ENCODE data around the gene MCTP1.
A peak's percentile ranks its signal among the peaks of the same experiment; 100 is the strongest.

The MCTP1 gene

DNA sequence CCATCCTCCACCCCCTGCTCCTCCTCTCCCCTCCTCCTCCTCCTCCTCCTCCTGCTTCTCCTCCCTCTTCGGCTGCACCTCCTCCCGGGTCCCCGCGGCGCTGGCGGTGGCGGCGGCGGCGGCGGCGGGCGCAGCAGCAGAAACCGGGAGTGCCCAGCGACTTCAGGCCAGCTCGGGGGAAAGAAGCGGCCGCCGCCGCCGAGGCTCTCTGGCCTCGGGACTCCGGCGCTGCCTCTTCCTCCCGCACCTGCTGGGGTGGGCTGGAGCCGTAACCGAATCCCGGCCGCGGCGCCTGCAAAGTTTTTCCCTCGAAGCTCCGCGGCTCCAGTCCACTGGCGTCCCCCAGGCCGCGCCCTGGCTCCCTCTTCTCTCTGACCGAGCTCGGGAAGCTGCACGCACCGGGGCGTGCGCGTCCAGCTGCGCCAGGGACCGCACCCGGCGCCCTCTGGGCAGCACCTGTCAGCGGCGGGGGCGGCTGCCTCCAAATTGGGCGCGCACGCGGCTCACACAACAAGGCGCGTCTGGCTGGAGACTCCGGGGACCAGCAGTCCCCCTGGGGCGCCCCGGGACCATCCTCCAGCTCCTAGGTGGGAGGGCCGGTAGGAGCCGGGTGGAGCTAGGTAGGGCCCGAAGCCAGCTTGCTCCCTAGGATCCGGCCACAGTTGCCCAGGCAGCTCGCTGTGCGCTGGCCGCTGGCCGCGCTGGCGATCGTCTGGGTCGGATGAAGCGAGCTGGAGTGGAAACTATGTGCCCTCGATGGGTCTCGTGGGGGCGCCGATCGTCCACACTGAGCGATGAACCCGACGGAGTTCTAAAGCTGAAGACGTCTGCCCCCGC is at the start of gene MCTP1:
Gene MCTP1, minus strand, starts transcription at position 523 of the 837 bp plus-strand sequence.
- DNase-seq: peak; percentile 9

GRCh38 chr5:95332158-95332557 is 47.3 kb upstream of the MCTP1 start:
- DNase-seq: no peak

DNA sequence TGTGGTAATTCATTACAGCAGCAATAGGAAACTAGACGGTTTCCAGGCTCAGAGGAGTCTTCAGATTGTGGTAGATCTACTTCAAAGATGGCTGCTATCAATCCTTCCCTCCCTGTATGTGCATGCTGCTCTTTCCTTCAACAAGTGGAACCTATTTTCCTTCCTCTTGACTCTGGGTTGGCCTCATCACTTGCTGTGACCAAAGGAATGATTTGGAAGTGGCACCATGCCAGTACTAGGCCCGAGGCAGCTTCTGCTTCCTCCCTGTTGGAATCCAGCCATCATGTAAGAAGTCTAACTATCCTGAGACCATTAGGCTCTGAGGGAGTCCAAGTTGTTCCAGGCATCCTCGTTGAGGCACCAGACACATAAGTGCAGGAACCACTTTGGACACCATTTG is 46.5 kb upstream of the MCTP1 start:
- DNase-seq: no peak

DNA sequence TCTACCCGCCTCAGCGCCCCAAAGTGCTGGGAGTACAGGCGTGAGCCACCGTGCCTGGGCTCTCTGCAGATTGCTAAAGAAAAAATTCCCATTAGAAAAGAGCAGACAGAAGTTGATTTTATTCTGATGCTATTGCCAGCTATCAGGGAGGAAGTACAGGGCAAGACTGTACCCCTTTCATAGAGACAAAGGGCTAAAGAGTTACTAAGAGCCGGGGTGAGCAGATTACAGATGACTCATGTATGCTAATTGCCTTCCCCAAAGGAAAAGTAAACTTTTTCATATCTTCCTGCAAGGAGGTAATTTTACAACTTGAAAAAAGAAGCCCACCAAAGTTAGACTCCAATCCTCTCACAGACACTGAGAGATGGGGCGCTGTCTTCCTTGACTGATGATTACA is 42.3 kb upstream of the MCTP1 start:
- no peak for DNase-seq

GRCh38 chr5:95317687-95318086 is 32.8 kb upstream of the MCTP1 start:
- no peak for DNase-seq

- no peak for DNase-seq
Measured at GRCh38 chr5:95317085-95317484, 32.2 kb upstream of the MCTP1 start.

DNA sequence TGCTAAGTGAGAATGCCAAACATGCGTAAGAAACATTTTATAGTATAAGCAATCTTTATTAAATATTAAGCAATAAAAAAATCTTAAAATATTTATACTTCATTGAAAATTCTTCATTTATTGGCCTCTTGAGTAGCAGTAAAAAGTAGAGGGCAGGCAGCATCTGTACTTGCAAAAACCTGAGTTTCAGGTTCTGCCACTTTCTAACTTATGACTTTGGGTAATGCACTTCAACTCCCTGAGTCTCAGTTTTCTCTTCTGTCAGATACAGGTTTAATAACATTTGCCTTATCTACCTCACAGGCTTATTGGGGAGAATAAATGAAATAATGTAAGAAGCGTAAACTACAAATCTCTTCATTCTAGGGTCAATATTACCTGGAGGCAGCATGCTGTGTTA is 19.8 kb upstream of the MCTP1 start:
- DNase-seq: no peak

DNA sequence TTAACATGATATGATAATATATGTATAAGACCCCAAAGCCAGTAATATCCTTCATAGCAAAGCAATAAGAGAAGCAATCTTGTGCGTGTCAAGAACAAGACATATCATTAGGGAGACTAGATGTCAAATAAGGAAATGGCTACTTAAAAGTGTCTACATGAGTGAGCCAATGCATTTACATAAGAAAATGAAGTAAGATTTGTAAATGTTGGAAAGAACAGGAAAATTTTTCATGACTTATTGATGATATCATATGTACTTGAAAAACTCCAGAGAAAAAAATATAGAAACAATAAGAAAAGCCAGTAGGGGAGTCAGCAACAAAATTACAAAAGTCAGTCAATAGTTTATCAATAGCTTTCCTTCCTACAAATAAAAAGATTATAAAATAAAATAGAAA is 13.8 kb upstream of the MCTP1 start:
- no peak for DNase-seq

DNA sequence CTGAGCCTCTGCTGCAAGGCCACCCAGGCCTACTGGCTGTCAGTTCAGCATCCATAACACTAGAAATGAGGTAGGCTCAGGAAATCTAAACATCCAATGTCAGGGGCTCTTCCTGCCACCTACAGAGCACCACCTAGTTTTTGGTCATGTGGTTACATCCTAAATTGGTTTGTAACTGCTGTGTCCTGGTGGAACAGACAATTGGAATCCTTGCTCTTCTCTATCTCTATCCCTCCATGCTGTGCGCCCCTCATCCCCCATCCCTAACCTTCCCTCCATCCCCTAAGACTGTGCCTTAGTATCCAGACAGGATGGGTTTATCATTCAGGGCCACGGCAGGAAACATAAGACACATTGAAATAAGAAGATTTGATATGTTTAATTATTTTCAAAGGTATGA is 11.4 kb upstream of the MCTP1 start:
- DNase-seq: no peak

DNA sequence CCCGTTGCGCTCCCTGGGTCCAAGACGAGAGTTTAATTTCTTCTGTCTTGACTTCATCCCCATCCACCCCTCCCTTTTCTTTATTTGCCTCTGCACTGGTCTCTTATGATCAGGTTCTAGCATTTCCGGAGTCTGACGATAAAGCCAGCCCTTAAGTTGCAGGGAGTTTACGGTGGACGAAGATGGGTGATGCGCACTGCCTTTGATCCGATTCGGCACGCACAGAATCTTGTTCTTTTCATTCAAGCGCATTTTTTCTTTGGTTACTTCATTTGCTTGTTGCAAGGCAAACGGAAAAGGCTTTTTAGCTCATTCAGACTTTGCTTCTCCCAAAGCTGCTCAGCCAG is 488 bp upstream of the MCTP1 start:
- peak; percentile 4 for DNase-seq

GRCh38 chr5:95283761-95284571 is 928 bp downstream of the MCTP1 start:
- peak; percentile 16 for DNase-seq

- DNase-seq: no peak
Measured at GRCh38 chr5:95283022-95283615, 1.8 kb downstream of the MCTP1 start.

DNA sequence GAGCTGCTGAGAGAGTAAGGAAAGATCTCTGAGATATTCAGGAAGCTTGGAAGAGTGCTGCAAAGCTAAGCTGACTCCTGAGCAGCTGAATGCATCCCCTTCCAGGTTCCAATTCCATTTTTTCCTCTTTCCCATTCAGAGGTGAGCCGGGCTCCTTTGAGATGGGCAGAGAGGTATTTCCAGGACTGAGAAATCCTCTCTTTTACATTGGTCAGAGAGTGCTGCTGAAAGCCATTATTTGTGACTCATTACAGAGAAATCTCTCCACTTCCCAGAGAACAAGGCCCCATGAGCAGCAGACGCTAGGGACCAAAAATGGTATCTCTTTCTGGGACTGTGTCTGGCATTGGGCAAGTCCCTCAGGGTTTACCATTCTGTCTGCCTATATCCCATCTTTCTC is 3.7 kb downstream of the MCTP1 start:
- DNase-seq: peak; percentile 56

GRCh38 chr5:95280401-95281095 is 4.3 kb downstream of the MCTP1 start:
- DNase-seq: no peak

DNA sequence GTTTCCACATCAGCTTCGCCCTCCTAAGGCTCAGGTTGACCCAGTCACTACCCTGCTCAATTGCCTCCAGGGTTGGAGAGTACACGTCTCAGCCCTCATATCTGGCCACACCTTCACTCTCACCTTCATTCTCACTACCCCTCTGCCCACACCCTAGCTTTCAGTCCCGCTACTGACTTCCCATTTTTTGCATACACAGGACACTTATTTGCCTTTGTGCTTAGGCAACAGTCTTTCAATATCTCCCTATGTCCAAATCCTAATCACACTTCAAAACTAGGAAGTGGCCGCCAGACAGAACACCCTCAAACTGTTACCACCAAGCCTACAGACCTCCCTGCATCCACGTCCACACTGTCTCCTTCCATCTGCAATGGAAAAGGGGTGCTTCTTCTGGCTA is 10.9 kb downstream of the MCTP1 start:
- DNase-seq: no peak

DNA sequence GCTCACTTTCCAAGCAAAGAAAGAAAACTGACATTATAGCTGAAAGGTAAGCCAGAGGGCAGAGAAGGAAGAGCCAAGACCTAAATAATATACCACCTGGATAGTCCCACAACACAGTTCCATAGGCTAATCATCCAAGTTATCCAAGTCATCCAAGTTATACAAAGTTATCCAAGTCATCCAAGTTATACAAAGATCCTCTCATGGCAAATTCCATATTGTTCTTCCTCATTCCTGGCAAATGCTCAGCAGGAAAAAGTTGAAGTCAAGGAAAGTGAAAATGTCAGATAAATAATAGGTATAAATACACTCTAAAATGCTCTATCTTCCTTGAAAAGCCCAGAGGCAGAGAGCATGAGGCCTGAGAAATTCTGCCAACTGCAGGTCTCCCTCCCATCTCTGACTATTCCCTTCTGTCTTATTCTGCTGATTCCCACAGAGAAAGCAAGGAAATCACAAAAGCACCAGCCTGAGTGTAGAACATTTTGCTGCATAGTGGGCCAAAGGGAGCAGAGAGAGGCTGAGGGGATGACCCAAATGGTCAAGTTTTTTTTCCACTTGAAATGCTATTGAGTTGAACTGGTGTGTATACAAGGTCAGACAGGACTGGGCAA is 12.5 kb downstream of the MCTP1 start:
- no peak for DNase-seq

GRCh38 chr5:95262933-95263660 is 21.8 kb downstream of the MCTP1 start:
- DNase-seq: no peak

DNA sequence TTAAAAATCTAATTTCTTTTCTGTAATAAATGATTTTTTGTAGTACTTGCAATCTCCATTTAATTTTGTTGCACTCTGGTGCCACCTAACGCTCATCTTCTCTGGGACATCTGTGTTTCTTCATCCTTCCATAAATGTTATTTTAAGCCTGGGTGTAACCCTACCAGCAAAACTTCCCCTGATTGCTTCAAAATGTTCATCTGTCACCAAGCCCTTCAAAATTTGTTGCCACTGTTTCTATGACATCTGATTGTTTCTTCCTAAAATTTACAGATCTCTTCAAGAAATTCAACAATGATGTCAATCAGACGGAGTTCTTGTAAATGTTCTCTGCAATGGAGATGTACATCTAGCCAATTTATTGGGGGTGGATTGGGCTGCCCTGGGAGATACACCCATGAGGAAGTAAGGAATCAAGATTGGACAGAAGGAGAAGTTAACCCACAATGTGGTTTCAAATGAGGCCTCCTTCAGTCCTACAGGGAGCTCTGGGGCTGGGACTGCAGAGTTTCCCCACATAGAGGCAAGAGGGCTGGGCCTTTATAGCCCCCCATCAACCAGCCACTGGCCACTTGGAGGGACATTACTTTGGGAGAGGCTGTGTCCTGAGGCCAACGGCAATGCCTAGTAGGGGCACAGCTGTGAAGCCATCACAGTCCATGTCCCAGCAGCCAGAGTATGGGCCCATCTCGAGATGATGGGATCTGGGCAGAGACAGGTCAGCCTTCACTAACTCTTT is 23.3 kb downstream of the MCTP1 start:
- peak; percentile 40 for DNase-seq

DNA sequence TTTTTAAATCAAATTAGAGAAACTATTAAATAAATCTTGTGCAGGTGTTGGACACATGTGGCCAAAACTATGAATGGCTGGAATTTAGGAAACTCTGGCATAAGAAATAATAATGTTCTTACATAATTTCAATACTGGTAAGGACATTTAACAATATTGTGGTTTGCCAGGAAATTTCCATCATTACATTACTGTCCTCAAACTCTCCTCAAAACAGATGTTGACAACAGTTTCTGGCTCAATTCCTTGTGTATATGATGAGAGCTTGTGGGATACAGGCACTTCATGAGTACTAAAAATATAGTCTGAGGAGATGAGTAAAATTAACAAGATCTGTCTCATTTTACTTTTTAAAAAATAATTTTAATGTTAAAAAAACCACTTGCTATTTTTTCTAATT is 27.9 kb downstream of the MCTP1 start:
- no peak for DNase-seq

DNA sequence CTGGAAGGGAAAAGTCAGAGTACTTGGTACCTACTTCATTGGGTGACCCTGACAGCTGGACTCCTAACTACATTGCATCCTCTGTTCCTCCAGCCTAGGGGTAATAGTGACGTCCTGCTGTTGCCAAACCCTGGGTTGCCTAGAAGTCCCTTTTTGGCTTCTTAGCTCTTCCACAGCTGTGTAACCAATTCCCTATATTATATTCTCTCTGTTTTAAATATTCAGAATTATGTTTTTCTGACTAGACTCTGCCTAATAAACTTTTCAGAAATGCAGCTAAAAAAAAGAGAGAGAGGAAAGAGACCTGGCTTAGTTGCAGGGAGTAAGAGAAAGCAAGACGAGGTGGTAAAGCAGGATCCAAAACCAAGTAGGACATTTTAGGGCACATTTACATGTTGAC is 28.4 kb downstream of the MCTP1 start:
- no peak for DNase-seq

- no peak for DNase-seq
Measured at GRCh38 chr5:95252801-95253200, 32.1 kb downstream of the MCTP1 start.
